Measurements from ENCODE around the gene LPGAT1.

LPGAT1 gene

GRCh38 chr1:211797994-211798393 is 32.6 kb downstream of the LPGAT1 start:
- no peak overlapping the region for H3K4me3 ChIP-seq (ENCODE audit: low read length)
- TF ChIP-seq CTCF (IDR thresholded peaks at IDR 0.05; ENCODE audit: insufficient read depth, low read depth, low read length, missing control alignments) = no peak
- no peak for DNase-seq (ENCODE audit: low read depth)

- TF ChIP-seq CTCF (IDR thresholded peaks at IDR 0.05; ENCODE audit: insufficient read depth, low read depth, low read length, missing control alignments) = no peak
- DNase-seq (ENCODE audit: low read depth) = no peak
Measured at GRCh38 chr1:211791979-211792378, 38.6 kb downstream of the LPGAT1 start.

GRCh38 chr1:211789641-211790464 is 40.7 kb downstream of the LPGAT1 start:
- no peak for TF ChIP-seq CTCF (IDR thresholded peaks at IDR 0.05; ENCODE audit: insufficient read depth, low read depth, low read length, missing control alignments)
- H3K4me3 ChIP-seq (ENCODE audit: low read length) = no peak overlapping the region
- no peak for DNase-seq (ENCODE audit: low read depth)

More at GRCh38 chr1:211791979-211792378, 38.6 kb downstream of the LPGAT1 start:
- H3K4me3 ChIP-seq (ENCODE audit: low read length) = no peak overlapping the region

- no peak for DNase-seq (ENCODE audit: low read depth)
- no peak for TF ChIP-seq CTCF (IDR thresholded peaks at IDR 0.05; ENCODE audit: insufficient read depth, low read depth, low read length, missing control alignments)
Measured at GRCh38 chr1:211788626-211789025, 41.9 kb downstream of the LPGAT1 start.

GRCh38 chr1:211783897-211784296 is 46.7 kb downstream of the LPGAT1 start:
- H3K4me3 ChIP-seq (ENCODE audit: low read length) = no peak overlapping the region
- no peak for DNase-seq (ENCODE audit: low read depth)
- no peak for TF ChIP-seq CTCF (IDR thresholded peaks at IDR 0.05; ENCODE audit: insufficient read depth, low read depth, low read length, missing control alignments)

More at GRCh38 chr1:211788626-211789025, 41.9 kb downstream of the LPGAT1 start:
- no peak overlapping the region for H3K4me3 ChIP-seq (ENCODE audit: low read length)

GRCh38 chr1:211783266-211783665 is 47.3 kb downstream of the LPGAT1 start:
- no peak for TF ChIP-seq CTCF (IDR thresholded peaks at IDR 0.05; ENCODE audit: insufficient read depth, low read depth, low read length, missing control alignments)
- H3K4me3 ChIP-seq (ENCODE audit: low read length) = no peak overlapping the region
- no peak for DNase-seq (ENCODE audit: low read depth)

GRCh38 chr1:211781260-211781659 is 49.3 kb downstream of the LPGAT1 start:
- H3K4me3 ChIP-seq (ENCODE audit: low read length) = no peak overlapping the region
- TF ChIP-seq CTCF (IDR thresholded peaks at IDR 0.05; ENCODE audit: insufficient read depth, low read depth, low read length, missing control alignments) = no peak
- DNase-seq (ENCODE audit: low read depth) = no peak
